ENCODE data around the gene SNCAIP. TPM values are rescaled to one million over a fixed set of nuclear protein-coding genes. Genes with fewer than 3 reads are reported as not detected.

The SNCAIP gene
- total and polyA plus RNA-seq, 9 of the 15 experiments (the other 6 are each of a cell fraction or from before 2014, with no cell fraction given) = 0.04 TPM; not detected in 8

DNA sequence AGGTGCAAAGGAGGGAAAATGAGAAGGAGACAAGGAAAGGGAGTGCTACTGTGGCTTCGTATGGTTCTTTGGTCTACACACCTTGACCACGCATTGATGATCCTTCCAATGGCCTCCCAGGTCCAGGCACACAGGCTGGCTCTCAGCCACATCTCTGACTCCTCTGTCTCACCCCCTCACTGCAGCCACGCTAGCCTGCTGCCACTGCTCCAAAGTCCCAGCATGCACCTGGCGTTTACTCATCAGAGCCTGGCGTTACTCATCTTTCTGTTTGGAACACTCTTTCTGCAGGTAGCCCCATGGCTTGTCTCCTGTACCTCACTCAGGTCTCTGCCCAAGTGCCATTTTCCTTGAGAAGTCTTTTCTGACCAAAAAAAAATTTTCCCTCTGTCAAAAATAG lies 195.5 kb downstream of the SNCAIP start:
- Histone ChIP-seq H3K27ac (ENCODE audit: extremely low read depth, low read depth, low read length) (no peak overlapping the region), H2AFZ (ENCODE audit: low read depth, low read length) (no peak overlapping the region), H3K36me3 (ENCODE audit: control insufficient read depth, insufficient read depth, low read length) (no peaks in the 10 kb centered on the region), H3K9ac (ENCODE audit: insufficient read depth in 1 of 2, low read depth in 2 of 2, low read length in 2 of 2) (no peak overlapping the region), H3K27me3 (ENCODE audit: control insufficient read depth in 2 of 2, insufficient read depth in 2 of 2, low read length in 2 of 2) (no peaks in the 10 kb centered on the region), H3K4me2 (ENCODE audit: insufficient read depth, low read length) (no peak overlapping the region), H3K9me3 (replicated peaks; ENCODE audit: control insufficient read depth, insufficient read depth, low read depth, low read length) (no peaks in the 10 kb centered on the region), H3K79me2 (ENCODE audit: control insufficient read depth, insufficient read depth, low read length) (no peaks in the 10 kb centered on the region), H4K20me1 (replicated peaks; ENCODE audit: control insufficient read depth, insufficient read depth, low read length) (no peaks in the 10 kb centered on the region), H3K4me3 (no peak overlapping the region), H3K9me1 (ENCODE audit: control insufficient read depth, insufficient read depth, low read length) (no peaks in the 10 kb centered on the region), H3K4me1 (replicated peaks in 1 of 2; ENCODE audit: control insufficient read depth in 2 of 2, insufficient read depth in 2 of 2, low read length in 2 of 2) (no peaks in the 10 kb centered on the region)
- intact Hi-C loops (cut with micrococcal nuclease) (no loop called here), in situ Hi-C loops (cut with MboI) (loop anchor here (25.0 kb wide), 2 partner anchors 855 to 1105 kb away; no protein-coding TSS in a partner anchor)
- ATAC-seq (no peak), FAIRE-seq (no peak), DNase-seq (ENCODE audit: extremely low read depth in 1 of 4, low spot score in 3 of 4) (no peak)
- no TSS peak for BruUV-seq (replicated peaks)
- WGBS (ENCODE audit: insufficient coverage, low coverage, missing lambda C conversion rate) = 0% methylated on average over 5 of the region's 5 CpGs
- ChIA-PET POLR2A (no interaction called here), CTCF (ENCODE audit: low intra/inter-chr PET ratio) (no interaction called here)
- TF ChIP-seq, protein P1, sequence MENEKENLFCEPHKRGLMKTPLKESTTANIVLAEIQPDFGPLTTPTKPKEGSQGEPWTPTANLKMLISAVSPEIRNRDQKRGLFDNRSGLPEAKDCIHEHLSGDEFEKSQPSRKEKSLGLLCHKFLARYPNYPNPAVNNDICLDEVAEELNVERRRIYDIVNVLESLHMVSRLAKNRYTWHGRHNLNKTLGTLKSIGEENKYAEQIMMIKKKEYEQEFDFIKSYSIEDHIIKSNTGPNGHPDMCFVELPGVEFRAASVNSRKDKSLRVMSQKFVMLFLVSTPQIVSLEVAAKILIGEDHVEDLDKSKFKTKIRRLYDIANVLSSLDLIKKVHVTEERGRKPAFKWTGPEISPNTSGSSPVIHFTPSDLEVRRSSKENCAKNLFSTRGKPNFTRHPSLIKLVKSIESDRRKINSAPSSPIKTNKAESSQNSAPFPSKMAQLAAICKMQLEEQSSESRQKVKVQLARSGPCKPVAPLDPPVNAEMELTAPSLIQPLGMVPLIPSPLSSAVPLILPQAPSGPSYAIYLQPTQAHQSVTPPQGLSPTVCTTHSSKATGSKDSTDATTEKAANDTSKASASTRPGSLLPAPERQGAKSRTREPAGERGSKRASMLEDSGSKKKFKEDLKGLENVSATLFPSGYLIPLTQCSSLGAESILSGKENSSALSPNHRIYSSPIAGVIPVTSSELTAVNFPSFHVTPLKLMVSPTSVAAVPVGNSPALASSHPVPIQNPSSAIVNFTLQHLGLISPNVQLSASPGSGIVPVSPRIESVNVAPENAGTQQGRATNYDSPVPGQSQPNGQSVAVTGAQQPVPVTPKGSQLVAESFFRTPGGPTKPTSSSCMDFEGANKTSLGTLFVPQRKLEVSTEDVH (IDR thresholded peaks at IDR 0.05; ENCODE audit: low read depth, partially characterized antibody) = no peak
- TF ChIP-seq HCFC1 (IDR thresholded peaks at IDR 0.05; ENCODE audit: low read depth, low read length) = no peak
- no peak for TF ChIP-seq RBBP5 (IDR thresholded peaks at IDR 0.05; ENCODE audit: borderline replicate concordance, insufficient read depth, low read length, poor library complexity, severe bottlenecking)
- TF ChIP-seq CBX8 (IDR thresholded peaks at IDR 0.05; ENCODE audit: borderline replicate concordance, extremely low read depth, low read depth, low read length, poor library complexity, severe bottlenecking) = no peak
- TF ChIP-seq NBN (IDR thresholded peaks at IDR 0.05; ENCODE audit: low read depth) = no peak
- no peak for TF ChIP-seq TRIM28 (IDR thresholded peaks at IDR 0.05)
- no peak for TF ChIP-seq MXI1 (IDR thresholded peaks at IDR 0.05; ENCODE audit: low read depth, low read length)
- no peak for TF ChIP-seq RFX7 (CRISPR knock-in tag; IDR thresholded peaks at IDR 0.05)
- no peak for TF ChIP-seq ILF3 (IDR thresholded peaks at IDR 0.05; ENCODE audit: borderline replicate concordance)
- no peak for TF ChIP-seq PTRF (tag; IDR thresholded peaks at IDR 0.05)
- no peak for TF ChIP-seq DNMT1 (IDR thresholded peaks at IDR 0.05)
